ENCODE results near the gene PTPRF.

GRCh38 chr1:43534256-43534655 lies 3.6 kb downstream of the PTPRF start:
- no peak for TF ChIP-seq CTCF (IDR thresholded peaks at IDR 0.05)
- TF ChIP-seq ZFX (IDR thresholded peaks at IDR 0.05; ENCODE audit: borderline replicate concordance), result no peak

Measured in 22Rv1 (cell line).